HepG2 (cell line): Measurements from ENCODE around the gene WDR59. TPM values are rescaled to one million over a fixed set of nuclear protein-coding genes. Genes with fewer than 3 reads are reported as not detected.

Source experiments
- ATAC-seq: fragments of 200-7000 bp; cut with Tn5 transposase; 3 replicates; pipeline ENCODE4 v1.9.1; 2020; ENCODE audit warnings: mild to moderate bottlenecking, moderate library complexity
- BruUV-seq: library from RNA; stranded (reverse); fragments of 400-500 nt; replicated peaks from 2 replicates; lab custom pipeline; 2021; lab: Mats Ljungman, UMichigan
- CTCF ChIA-PET: fragments of 300-600 bp; formaldehyde crosslinking; extraction: SDS; loops from one replicate; lab custom pipeline; 2021; ENCODE audit warnings: low total read pairs, inconsistent platforms, low intra/inter-chr PET ratio; lab: Yijun Ruan, JAX
- POLR2A ChIA-PET: fragments of 350-600 bp; sonication (Branson Sonifier 250); formaldehyde crosslinking; loops from one replicate; lab custom pipeline; 2020; ENCODE audit warnings: antibody characterized with exemption, inconsistent platforms; lab: Yijun Ruan, JAX
- DNase-seq: peaks from one replicate; pipeline ENCODE4 v3.0.0-alpha.2; 2015; ENCODE audit warnings: low spot score
- FAIRE-seq: peaks from 3 replicates; lab custom pipeline; 2011; peaks lifted over from hg19 to GRCh38; lab: Jason Lieb, UNC
- H2AFZ ChIP-seq: one replicate; pipeline ENCODE4 v1.6.1; 2011; ENCODE audit warnings: low read length, inconsistent platforms
- H3K27ac ChIP-seq: fragments of 300-600 bp; 3 replicates; pipeline ENCODE4 v1.8.0; 2011; ENCODE audit warnings: mixed run types, mild to moderate bottlenecking, mixed read lengths, low read length, inconsistent platforms; ENCODE audit not compliant: insufficient read depth; ENCODE audit errors: extremely low read length
- H3K27me3 ChIP-seq, 2 experiments: fragments of 200-600 bp in 1 of 2; 2 replicates in 1 of 2; 3 replicates in 1 of 2; pipeline versions ENCODE4 v1.6.0 to v1.8.0; 2011; ENCODE audit warnings: low read length in 2 of 2, mild to moderate bottlenecking in 2 of 2, moderate library complexity in 2 of 2, inconsistent platforms in 1 of 2; ENCODE audit not compliant: insufficient read depth in 2 of 2, control insufficient read depth in 1 of 2
- H3K36me3 ChIP-seq, 2 experiments: fragments of 200-600 bp in 1 of 2; replicated peaks in 1 of 2; 2 replicates in 1 of 2; 3 replicates in 1 of 2; pipeline versions ENCODE4 v1.5.1 to v1.8.0; 2011; ENCODE audit warnings: low read length in 2 of 2, inconsistent platforms in 1 of 2; ENCODE audit not compliant: insufficient read depth in 2 of 2, control insufficient read depth in 1 of 2
- H3K4me1 ChIP-seq: 2 replicates; pipeline ENCODE4 v1.5.1; 2012; ENCODE audit warnings: low read length, inconsistent platforms; ENCODE audit not compliant: insufficient read depth
- H3K4me2 ChIP-seq: 2 replicates; pipeline ENCODE4 v1.6.0; 2011; ENCODE audit warnings: low read depth, low read length, inconsistent platforms
- H3K4me3 ChIP-seq, 3 experiments: fragments of 200-600 bp in 1 of 3; sonication (generic), shearing (Covaris generic) in 1 of 3; replicated peaks in 1 of 3; 2 replicates each; pipeline ENCODE4 v1.5.1; 2011 to 2016; ENCODE audit warnings: low read length in 3 of 3, inconsistent platforms in 2 of 3, low read depth in 2 of 3, mild to moderate bottlenecking in 2 of 3, control low read depth in 1 of 3, mixed read lengths in 1 of 3; ENCODE audit not compliant: insufficient read depth in 1 of 3
- H3K79me2 ChIP-seq: one replicate; pipeline ENCODE4 v1.6.1; 2011; ENCODE audit warnings: low read length, inconsistent platforms; ENCODE audit not compliant: insufficient read depth
- H3K9ac ChIP-seq: 2 replicates; pipeline ENCODE4 v1.6.0; 2011; ENCODE audit warnings: mild to moderate bottlenecking, low read depth, low read length, inconsistent platforms; ENCODE audit not compliant: insufficient read depth
- H3K9me3 ChIP-seq: 2 replicates; pipeline ENCODE4 v1.5.1; 2012; ENCODE audit warnings: mild to moderate bottlenecking, low read length
- H4K20me1 ChIP-seq: 2 replicates; pipeline ENCODE4 v1.6.0; 2011; ENCODE audit warnings: inconsistent platforms, mild to moderate bottlenecking, low read length, moderate library complexity; ENCODE audit not compliant: insufficient read depth
- HHEX ChIP-seq: IDR thresholded peaks from 2 replicates; pipeline ENCODE4 v1.6.1; 2016; ENCODE audit warnings: control low read depth
- HOMEZ ChIP-seq: IDR thresholded peaks from 2 replicates; pipeline ENCODE4 v1.6.1; 2016; ENCODE audit warnings: low read depth
- RBFOX2 ChIP-seq: fragments of 200-400 bp; formaldehyde crosslinking; IDR thresholded peaks from 2 replicates; pipeline ENCODE4 v1.6.1; 2017; ENCODE audit warnings: low read depth, mild to moderate bottlenecking, low read length
- RERE ChIP-seq: IDR thresholded peaks from 2 replicates; pipeline ENCODE4 v1.6.1; 2016; ENCODE audit warnings: low read depth, missing genetic modification reagents, missing compliant biosample characterization
- ZBTB3 ChIP-seq: sonication (generic); formaldehyde crosslinking; IDR thresholded peaks from 2 replicates; pipeline ENCODE4 v1.4.0; 2020; ENCODE audit warnings: low read depth, mild to moderate bottlenecking, moderate library complexity, missing genetic modification reagents, borderline replicate concordance
- ZNF335 ChIP-seq: sonication (generic); formaldehyde crosslinking; IDR thresholded peaks from 2 replicates; pipeline ENCODE4 v1.4.0; 2020; ENCODE audit warnings: missing genetic modification reagents
- WGBS: methylation state at CpG from one replicate; pipeline ENCODE4 v1.1.6; 2017; ENCODE audit warnings: low lambda C conversion rate; 5-methylcytosine and 5-hydroxymethylcytosine counted together
- in situ Hi-C: cut with HindIII; loops from 2 replicates; pipeline ENCODE4 v1.10.0; 2017; ENCODE audit warnings: low pct_unique_long_range_greater_than_20kb; ENCODE audit not compliant: extremely low pct_ligation_motif_present
- intact Hi-C: fragments of 100-400 bp; cut with micrococcal nuclease; formaldehyde crosslinking; loops from one replicate; pipeline ENCODE4 v1.10.0; 2022; ENCODE audit not compliant: unreplicated experiment
- polyA plus RNA-seq, 8 experiments: library from polyadenylated mRNA; depleted of rRNA in 3 of 8; stranded (reverse) in 7 of 8; unstranded in 1 of 8; fragments of >200 nt; fragmentation: Illumina TruSeq in 4 of 8; extraction: Trizol in 4 of 8; gene quantifications; 2 replicates each; pipeline versions ENCODE4 v1.2.1 to v1.2.3, GENCODE V29; 2011 to 2016; ENCODE audit warnings: low read depth in 4 of 8, missing spikeins in 1 of 8, mixed read lengths in 1 of 8; ENCODE audit not compliant: insufficient read depth in 1 of 8
- total RNA-seq, 5 experiments: library from RNA; depleted of rRNA; stranded (reverse); fragments of >200 nt; fragmentation: Illumina TruSeq; extraction: Trizol; gene quantifications; 2 replicates each; pipeline ENCODE4 v1.2.3, GENCODE V29; 2016; ENCODE audit warnings: low read depth in 1 of 5

WDR59 gene
- total and polyA plus RNA-seq, 2 of the 13 experiments (the other 11 are each of a cell fraction or from before 2014, with no cell fraction given): 65.2 to 306 TPM

GRCh38 chr16:74898659-74899058, 86.3 kb downstream of the WDR59 start:
- ATAC-seq (no peak), DNase-seq (no peak), FAIRE-seq (no peak)
- Histone ChIP-seq H3K9me3 (no peaks in the 10 kb centered on the region), H3K9ac (no peak overlapping the region), H3K79me2 (no peaks in the 10 kb centered on the region), H3K4me3 (no peak overlapping the region), H3K4me2 (no peak overlapping the region), H3K27ac (no peak overlapping the region), H3K36me3 (peaks cover 25 to 94% of the 10 kb centered on the region in 2 experiments), H3K4me1 (no peaks in the 10 kb centered on the region), H4K20me1 (no peaks in the 10 kb centered on the region), H2AFZ (no peak overlapping the region), H3K27me3 (no peaks in the 10 kb centered on the region)
- in situ Hi-C loops (no loop called here), intact Hi-C loops (no loop called here)
- CTCF ChIA-PET: no interaction called here
- WGBS: 96% methylated on average over 8 of the region's 8 CpGs
- TF ChIP-seq RERE (CRISPR knock-in tag): no peak
- TF ChIP-seq RBFOX2: no peak
- no peak for TF ChIP-seq HOMEZ (CRISPR knock-in tag)
- no peak for TF ChIP-seq ZBTB3 (CRISPR knock-in tag)
- no peak for TF ChIP-seq HHEX (CRISPR knock-in tag)
- TF ChIP-seq ZNF335 (CRISPR knock-in tag): no peak
- no TSS peak for BruUV-seq
- POLR2A ChIA-PET: no interaction called here
